Measurements from ENCODE around the gene SMCO3.
A peak's percentile ranks its signal among the peaks of the same experiment; 100 is the strongest.

Gene SMCO3

DNA sequence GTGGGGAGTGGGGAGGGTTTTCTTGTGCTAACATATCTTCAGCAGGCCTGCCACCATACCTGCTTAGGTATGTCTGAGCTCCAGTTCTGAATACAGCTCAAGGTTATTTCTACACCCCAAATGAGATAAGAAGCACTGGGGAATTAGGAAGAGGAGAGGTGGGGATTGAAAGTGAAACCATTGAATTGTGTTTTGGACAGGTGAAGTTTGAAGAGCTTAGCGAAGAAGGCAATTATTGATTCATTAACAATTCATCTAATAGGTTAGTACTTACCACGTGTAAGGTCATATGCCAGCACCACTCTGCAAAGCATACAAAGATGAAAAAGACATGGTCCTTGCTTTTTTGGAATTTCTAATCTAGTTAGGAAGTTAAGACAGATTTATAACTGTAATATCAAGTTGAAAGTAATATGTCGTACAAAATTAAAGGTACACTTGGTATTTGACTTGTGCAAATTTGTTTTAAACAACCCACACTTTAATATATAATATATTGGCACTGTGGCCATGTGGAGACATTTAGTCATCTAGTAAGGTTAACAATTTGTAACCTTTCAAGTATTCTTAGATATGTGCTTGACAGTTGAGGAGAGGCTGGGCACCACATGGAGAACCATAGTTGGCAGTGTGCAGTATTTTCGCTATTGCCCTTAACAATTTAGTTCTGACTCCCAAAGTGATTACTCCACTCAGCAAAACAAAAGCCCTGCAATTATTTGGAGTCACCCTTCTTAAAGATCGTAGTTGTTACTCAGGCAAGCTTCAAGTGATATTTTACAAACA lies 3.6 kb downstream of the SMCO3 start:
- no peaks in the 10 kb centered on the region for H3K27me3 ChIP-seq (ENCODE audit: control insufficient read depth, low read length)
- H3K4me1 ChIP-seq (ENCODE audit: control insufficient read depth, low read length), result peaks cover 7% of the 10 kb centered on the region
- no peaks in the 10 kb centered on the region for H4K20me1 ChIP-seq (ENCODE audit: control insufficient read depth, insufficient read depth, low read depth, low read length)
- no peak overlapping the region for H3K4me2 ChIP-seq (ENCODE audit: low read length)
- H3K9me3 ChIP-seq (ENCODE audit: control insufficient read depth, insufficient read depth, low read length), result no peaks in the 10 kb centered on the region
- no peak overlapping the region for H3K27ac ChIP-seq (ENCODE audit: low read depth, low read length)
- H3K79me2 ChIP-seq (ENCODE audit: control insufficient read depth, low read length), result no peaks in the 10 kb centered on the region
- H3F3A ChIP-seq (ENCODE audit: control insufficient read depth, insufficient read depth), result no peaks in the 10 kb centered on the region
- H3K4me3 ChIP-seq (ENCODE audit: low read length), result no peak overlapping the region
- H3K36me3 ChIP-seq (ENCODE audit: control insufficient read depth, low read length), result no peaks in the 10 kb centered on the region
- no peaks in the 10 kb centered on the region for H3K9me2 ChIP-seq (replicated peaks; ENCODE audit: control insufficient read depth, low read length)
- TF ChIP-seq EZH2phosphoT487 (IDR thresholded peaks at IDR 0.05; ENCODE audit: borderline replicate concordance, low read length), result no peak
- TF ChIP-seq CTCF (IDR thresholded peaks at IDR 0.05; ENCODE audit: low read depth, low read length, poor library complexity, severe bottlenecking), result no peak

GRCh38 chr12:14803830-14804160 lies 10.2 kb downstream of the SMCO3 start:
- H3K9me3 ChIP-seq (ENCODE audit: control insufficient read depth, insufficient read depth, low read length), result no peaks in the 10 kb centered on the region
- H3K79me2 ChIP-seq (ENCODE audit: control insufficient read depth, low read length), result peaks cover 56% of the 10 kb centered on the region
- peaks cover 27% of the 10 kb centered on the region for H3K4me1 ChIP-seq (ENCODE audit: control insufficient read depth, low read length)
- no peaks in the 10 kb centered on the region for H3K27me3 ChIP-seq (ENCODE audit: control insufficient read depth, low read length)
- peak overlapping the region; percentile 97 for H3K4me3 ChIP-seq (ENCODE audit: low read length)
- H4K20me1 ChIP-seq (ENCODE audit: control insufficient read depth, insufficient read depth, low read depth, low read length), result peaks cover 6% of the 10 kb centered on the region; the same call in 1 of the 2 replicates
- TF ChIP-seq CTCF (IDR thresholded peaks at IDR 0.05; ENCODE audit: low read depth, low read length, poor library complexity, severe bottlenecking) (no peak), EZH2phosphoT487 (IDR thresholded peaks at IDR 0.05; ENCODE audit: borderline replicate concordance, low read length) (no peak)
- H3K27ac ChIP-seq (ENCODE audit: low read depth, low read length), result peak overlapping the region; percentile 27
- no peaks in the 10 kb centered on the region for H3K9me2 ChIP-seq (replicated peaks; ENCODE audit: control insufficient read depth, low read length)
- H3K4me2 ChIP-seq (ENCODE audit: low read length), result peak overlapping the region; percentile 76
- peaks cover 37% of the 10 kb centered on the region for H3K36me3 ChIP-seq (ENCODE audit: control insufficient read depth, low read length)
- no peaks in the 10 kb centered on the region for H3F3A ChIP-seq (ENCODE audit: control insufficient read depth, insufficient read depth)

- H3K79me2 ChIP-seq (ENCODE audit: control insufficient read depth, low read length), result peaks cover 62% of the 10 kb centered on the region
- H3K27ac ChIP-seq (ENCODE audit: low read depth, low read length), result peak within 1 kb of the TSS; percentile 51
- peaks cover 27% of the 10 kb centered on the region for H3K4me1 ChIP-seq (ENCODE audit: control insufficient read depth, low read length)
- peak within 1 kb of the TSS; percentile 76 for H3K4me2 ChIP-seq (ENCODE audit: low read length)
- H3F3A ChIP-seq (ENCODE audit: control insufficient read depth, insufficient read depth), result no peaks in the 10 kb centered on the region
- H3K9me3 ChIP-seq (ENCODE audit: control insufficient read depth, insufficient read depth, low read length), result no peaks in the 10 kb centered on the region
- H3K36me3 ChIP-seq (ENCODE audit: control insufficient read depth, low read length), result peaks cover 43% of the 10 kb centered on the region
- TF ChIP-seq CTCF (IDR thresholded peaks at IDR 0.05; ENCODE audit: low read depth, low read length, poor library complexity, severe bottlenecking), result no peak
- no peak for TF ChIP-seq EZH2phosphoT487 (IDR thresholded peaks at IDR 0.05; ENCODE audit: borderline replicate concordance, low read length)
- H4K20me1 ChIP-seq (ENCODE audit: control insufficient read depth, insufficient read depth, low read depth, low read length), result peaks cover 6% of the 10 kb centered on the region; the same call in 1 of the 2 replicates
- H3K9me2 ChIP-seq (replicated peaks; ENCODE audit: control insufficient read depth, low read length), result no peaks in the 10 kb centered on the region
- H3K4me3 ChIP-seq (ENCODE audit: low read length), result peak within 1 kb of the TSS; percentile 97
- no peaks in the 10 kb centered on the region for H3K27me3 ChIP-seq (ENCODE audit: control insufficient read depth, low read length)
Observed at GRCh38 chr12:14803011-14803829, 10.8 kb downstream of the SMCO3 start, which contains the start of the genes C12orf60 and WBP11. Gene C12orf60, plus strand, starts transcription at chr12:14803670. Its CDS starts 19,266 bp downstream, at chr12:14822936. Gene WBP11, minus strand, starts transcription at chr12:14803478. Its CDS starts 2,095 bp downstream, at chr12:14801383.

Data from DOHH2 (cell line).